Measurements from ENCODE around the gene HEG1.

HEG1 gene

DNA sequence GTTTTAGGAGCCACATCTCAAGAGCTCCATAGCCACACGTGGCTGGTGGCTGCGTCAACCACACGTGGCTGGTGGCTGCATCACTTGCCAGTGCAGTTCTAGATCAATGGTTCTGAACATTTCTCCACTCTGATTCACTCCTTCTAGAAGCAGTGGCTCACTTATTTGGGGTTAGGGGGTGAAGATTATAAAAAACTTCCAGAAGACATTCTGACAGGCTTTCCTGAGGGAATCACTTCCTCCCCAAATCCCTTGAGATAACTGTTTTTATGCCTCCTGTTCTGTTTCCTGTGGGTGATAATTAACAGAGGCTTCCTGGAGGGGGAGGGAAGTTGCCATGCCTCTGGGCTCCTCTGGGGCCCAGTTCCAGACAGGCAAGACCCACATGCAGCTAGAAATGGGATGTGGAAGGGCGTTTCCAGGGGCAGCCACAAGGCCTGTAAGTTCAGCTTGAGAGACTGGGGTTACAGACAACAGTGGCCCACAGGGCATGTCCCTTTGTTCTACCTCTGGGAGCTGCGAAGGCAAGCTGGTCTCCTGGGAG is 23.6 kb downstream of the HEG1 start:
- no peak for DNase-seq (ENCODE audit: low read depth in 1 of 2, low spot score in 1 of 2)
- no peak overlapping the region for H3K27ac ChIP-seq (replicated peaks)
- H3K4me3 ChIP-seq (replicated peaks; ENCODE audit: insufficient read depth, low read length) = no peak overlapping the region
- TF ChIP-seq POLR2AphosphoS5 (IDR thresholded peaks at IDR 0.05; ENCODE audit: low read depth) (no peak), SPI1 (IDR thresholded peaks at IDR 0.05; ENCODE audit: borderline replicate concordance, low read depth) (no peak), GABPA (IDR thresholded peaks at IDR 0.05; ENCODE audit: low read depth) (no peak)
- TF ChIP-seq, protein P1, sequence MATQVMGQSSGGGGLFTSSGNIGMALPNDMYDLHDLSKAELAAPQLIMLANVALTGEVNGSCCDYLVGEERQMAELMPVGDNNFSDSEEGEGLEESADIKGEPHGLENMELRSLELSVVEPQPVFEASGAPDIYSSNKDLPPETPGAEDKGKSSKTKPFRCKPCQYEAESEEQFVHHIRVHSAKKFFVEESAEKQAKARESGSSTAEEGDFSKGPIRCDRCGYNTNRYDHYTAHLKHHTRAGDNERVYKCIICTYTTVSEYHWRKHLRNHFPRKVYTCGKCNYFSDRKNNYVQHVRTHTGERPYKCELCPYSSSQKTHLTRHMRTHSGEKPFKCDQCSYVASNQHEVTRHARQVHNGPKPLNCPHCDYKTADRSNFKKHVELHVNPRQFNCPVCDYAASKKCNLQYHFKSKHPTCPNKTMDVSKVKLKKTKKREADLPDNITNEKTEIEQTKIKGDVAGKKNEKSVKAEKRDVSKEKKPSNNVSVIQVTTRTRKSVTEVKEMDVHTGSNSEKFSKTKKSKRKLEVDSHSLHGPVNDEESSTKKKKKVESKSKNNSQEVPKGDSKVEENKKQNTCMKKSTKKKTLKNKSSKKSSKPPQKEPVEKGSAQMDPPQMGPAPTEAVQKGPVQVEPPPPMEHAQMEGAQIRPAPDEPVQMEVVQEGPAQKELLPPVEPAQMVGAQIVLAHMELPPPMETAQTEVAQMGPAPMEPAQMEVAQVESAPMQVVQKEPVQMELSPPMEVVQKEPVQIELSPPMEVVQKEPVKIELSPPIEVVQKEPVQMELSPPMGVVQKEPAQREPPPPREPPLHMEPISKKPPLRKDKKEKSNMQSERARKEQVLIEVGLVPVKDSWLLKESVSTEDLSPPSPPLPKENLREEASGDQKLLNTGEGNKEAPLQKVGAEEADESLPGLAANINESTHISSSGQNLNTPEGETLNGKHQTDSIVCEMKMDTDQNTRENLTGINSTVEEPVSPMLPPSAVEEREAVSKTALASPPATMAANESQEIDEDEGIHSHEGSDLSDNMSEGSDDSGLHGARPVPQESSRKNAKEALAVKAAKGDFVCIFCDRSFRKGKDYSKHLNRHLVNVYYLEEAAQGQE (IDR thresholded peaks at IDR 0.05; ENCODE audit: insufficient replicate concordance, low read depth) = no peak
- TF ChIP-seq, protein P2, sequence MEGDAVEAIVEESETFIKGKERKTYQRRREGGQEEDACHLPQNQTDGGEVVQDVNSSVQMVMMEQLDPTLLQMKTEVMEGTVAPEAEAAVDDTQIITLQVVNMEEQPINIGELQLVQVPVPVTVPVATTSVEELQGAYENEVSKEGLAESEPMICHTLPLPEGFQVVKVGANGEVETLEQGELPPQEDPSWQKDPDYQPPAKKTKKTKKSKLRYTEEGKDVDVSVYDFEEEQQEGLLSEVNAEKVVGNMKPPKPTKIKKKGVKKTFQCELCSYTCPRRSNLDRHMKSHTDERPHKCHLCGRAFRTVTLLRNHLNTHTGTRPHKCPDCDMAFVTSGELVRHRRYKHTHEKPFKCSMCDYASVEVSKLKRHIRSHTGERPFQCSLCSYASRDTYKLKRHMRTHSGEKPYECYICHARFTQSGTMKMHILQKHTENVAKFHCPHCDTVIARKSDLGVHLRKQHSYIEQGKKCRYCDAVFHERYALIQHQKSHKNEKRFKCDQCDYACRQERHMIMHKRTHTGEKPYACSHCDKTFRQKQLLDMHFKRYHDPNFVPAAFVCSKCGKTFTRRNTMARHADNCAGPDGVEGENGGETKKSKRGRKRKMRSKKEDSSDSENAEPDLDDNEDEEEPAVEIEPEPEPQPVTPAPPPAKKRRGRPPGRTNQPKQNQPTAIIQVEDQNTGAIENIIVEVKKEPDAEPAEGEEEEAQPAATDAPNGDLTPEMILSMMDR (IDR thresholded peaks at IDR 0.05; ENCODE audit: insufficient read depth, low read length) = no peak
- H3K27me3 ChIP-seq (ENCODE audit: insufficient read depth, poor library complexity, severe bottlenecking) = peaks cover 2% of the 10 kb centered on the region

DNA sequence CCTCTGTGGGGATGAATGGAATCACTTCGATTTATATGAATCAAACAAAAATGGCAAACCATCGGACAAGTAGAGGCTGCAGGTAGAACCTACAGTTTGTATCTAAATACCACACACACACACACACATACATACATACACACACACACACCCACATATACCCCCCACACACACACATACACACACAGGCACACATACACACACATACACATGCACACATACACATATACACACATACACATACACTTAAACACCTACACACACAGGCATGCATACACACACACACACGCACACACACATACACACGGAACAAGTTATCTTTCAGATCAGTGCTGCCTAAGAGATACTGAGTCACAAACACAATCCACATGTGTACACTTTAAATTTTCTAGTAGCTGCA is 24.3 kb downstream of the HEG1 start:
- H3K4me3 ChIP-seq (replicated peaks; ENCODE audit: insufficient read depth, low read length) = no peak overlapping the region
- DNase-seq (ENCODE audit: low read depth in 1 of 2, low spot score in 1 of 2) = no peak
- H3K27ac ChIP-seq (replicated peaks) = no peak overlapping the region
- H3K27me3 ChIP-seq (ENCODE audit: insufficient read depth, poor library complexity, severe bottlenecking) = peaks cover 2% of the 10 kb centered on the region
- TF ChIP-seq, protein P1 (IDR thresholded peaks at IDR 0.05; ENCODE audit: insufficient replicate concordance, low read depth) = no peak
- TF ChIP-seq GABPA (IDR thresholded peaks at IDR 0.05; ENCODE audit: low read depth) = no peak
- no peak for TF ChIP-seq SPI1 (IDR thresholded peaks at IDR 0.05; ENCODE audit: borderline replicate concordance, low read depth)
- TF ChIP-seq POLR2AphosphoS5 (IDR thresholded peaks at IDR 0.05; ENCODE audit: low read depth) = no peak
- TF ChIP-seq, protein P2 (IDR thresholded peaks at IDR 0.05; ENCODE audit: insufficient read depth, low read length) = no peak

DNA sequence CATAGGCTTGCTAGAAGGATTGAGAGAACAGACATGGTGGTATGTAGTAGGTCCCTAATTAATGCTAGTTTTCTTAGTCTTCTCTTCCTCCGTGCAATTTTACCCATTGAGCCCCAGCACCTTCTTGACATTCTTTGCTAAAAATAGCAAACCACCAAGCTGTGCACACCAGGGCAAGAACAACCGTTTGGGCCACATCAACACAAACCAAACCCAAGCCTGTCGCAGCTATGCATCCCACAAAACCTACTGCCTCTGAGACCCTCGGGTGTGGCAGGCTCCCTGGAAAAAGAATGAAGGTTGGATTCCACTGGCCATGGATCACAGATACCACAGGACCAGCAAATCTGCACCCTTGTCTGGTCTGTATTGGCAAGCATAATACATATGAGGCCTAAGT is 27.1 kb downstream of the HEG1 start:
- H3K27me3 ChIP-seq (ENCODE audit: insufficient read depth, poor library complexity, severe bottlenecking) = peaks cover 9% of the 10 kb centered on the region
- TF ChIP-seq SPI1 (IDR thresholded peaks at IDR 0.05; ENCODE audit: borderline replicate concordance, low read depth) (no peak), GABPA (IDR thresholded peaks at IDR 0.05; ENCODE audit: low read depth) (no peak), POLR2AphosphoS5 (IDR thresholded peaks at IDR 0.05; ENCODE audit: low read depth) (no peak)
- TF ChIP-seq, protein P1 (IDR thresholded peaks at IDR 0.05; ENCODE audit: insufficient replicate concordance, low read depth) = no peak
- TF ChIP-seq, protein P2 (IDR thresholded peaks at IDR 0.05; ENCODE audit: insufficient read depth, low read length) = no peak
- DNase-seq (ENCODE audit: low read depth in 1 of 2, low spot score in 1 of 2) = no peak
- no peak overlapping the region for H3K27ac ChIP-seq (replicated peaks)
- H3K4me3 ChIP-seq (replicated peaks; ENCODE audit: insufficient read depth, low read length) = no peak overlapping the region

Measured in HL-60 (cell line).